ENCODE results near the gene MAGEC3. TPM values are rescaled to one million over a fixed set of nuclear protein-coding genes. Genes with fewer than 3 reads are reported as not detected.

Gene MAGEC3
- total and polyA plus RNA-seq, 2 of the 13 experiments (the other 11 are each of a cell fraction or from before 2014, with no cell fraction given), result not detected

GRCh38 chrX:141924293-141924692, 86.2 kb downstream of the MAGEC3 start:
- 3% methylated on average over 2 of the region's 2 CpGs for WGBS (ENCODE audit: low lambda C conversion rate)
- Histone ChIP-seq H4K20me1 (ENCODE audit: insufficient read depth, low read length) (no peaks in the 10 kb centered on the region), H3K9ac (ENCODE audit: insufficient read depth, low read depth, low read length) (no peak overlapping the region), H3K9me3 (ENCODE audit: low read length) (peaks cover 37% of the 10 kb centered on the region), H3K4me1 (ENCODE audit: insufficient read depth, low read length) (no peaks in the 10 kb centered on the region), H2AFZ (ENCODE audit: low read length) (no peak overlapping the region), H3K27me3 (ENCODE audit: control insufficient read depth in 1 of 2, insufficient read depth in 2 of 2, low read length in 2 of 2) (no peaks in the 10 kb centered on the region), H3K4me3 (replicated peaks in 1 of 3; ENCODE audit: insufficient read depth in 1 of 3, low read depth in 2 of 3, low read length in 3 of 3) (no peak overlapping the region), H3K36me3 (replicated peaks in 1 of 2; ENCODE audit: control insufficient read depth in 1 of 2, insufficient read depth in 2 of 2, low read length in 2 of 2) (no peaks in the 10 kb centered on the region), H3K79me2 (ENCODE audit: insufficient read depth, low read length) (no peaks in the 10 kb centered on the region), H3K4me2 (ENCODE audit: low read depth, low read length) (no peak overlapping the region), H3K27ac (ENCODE audit: extremely low read length, insufficient read depth, low read length) (no peak overlapping the region)
- POLR2A ChIA-PET, result no interaction called here
- ATAC-seq, result no peak
- in situ Hi-C loops (cut with HindIII; ENCODE audit: extremely low pct_ligation_motif_present, low pct_unique_long_range_greater_than_20kb) (no loop called here), intact Hi-C loops (cut with micrococcal nuclease; ENCODE audit: unreplicated experiment) (no loop called here)
- DNase-seq (ENCODE audit: low spot score), result no peak
- CTCF ChIA-PET (ENCODE audit: low intra/inter-chr PET ratio, low total read pairs), result no interaction called here
- no peak for TF ChIP-seq ZKSCAN5 (CRISPR knock-in tag; IDR thresholded peaks at IDR 0.05)
- TF ChIP-seq ZNF616 (CRISPR knock-in tag; IDR thresholded peaks at IDR 0.05; ENCODE audit: low read depth), result no peak
- no peak for TF ChIP-seq AGO2 (optimal IDR thresholded peaks at IDR 0.05; ENCODE audit: low read depth, low read length)
- no peak for TF ChIP-seq CEBPB (IDR thresholded peaks at IDR 0.05; ENCODE audit: borderline replicate concordance, low read depth, low read length)
- TF ChIP-seq SP1 (IDR thresholded peaks at IDR 0.05), result no peak
- TF ChIP-seq SP1 (CRISPR knock-in tag; IDR thresholded peaks at IDR 0.05), result no peak
- TF ChIP-seq FOXO1 (CRISPR knock-in tag; IDR thresholded peaks at IDR 0.05), result no peak
- TF ChIP-seq TOPORS (CRISPR knock-in tag; IDR thresholded peaks at IDR 0.05), result no peak
- TF ChIP-seq RAD21 (CRISPR knock-in tag; IDR thresholded peaks at IDR 0.05), result no peak
- no peak for TF ChIP-seq RELA (CRISPR knock-in tag; IDR thresholded peaks at IDR 0.05)
- no peak for TF ChIP-seq CAMTA2 (CRISPR knock-in tag; IDR thresholded peaks at IDR 0.05; ENCODE audit: borderline replicate concordance)
- TF ChIP-seq ZNF20 (CRISPR knock-in tag; IDR thresholded peaks at IDR 0.05), result no peak
- TF ChIP-seq MAFK (conservative IDR thresholded peaks at IDR 0.05 in 1 of 2, IDR thresholded peaks at IDR 0.05 in 1 of 2; ENCODE audit: low read length in 2 of 2), result no peak
- TF ChIP-seq SMAD1 (CRISPR knock-in tag; IDR thresholded peaks at IDR 0.05; ENCODE audit: borderline replicate concordance, low read depth), result no peak
- no peak for FAIRE-seq
- no TSS peak for BruUV-seq (replicated peaks)
